ENCODE measurements around the gene MET.

The MET gene

DNA sequence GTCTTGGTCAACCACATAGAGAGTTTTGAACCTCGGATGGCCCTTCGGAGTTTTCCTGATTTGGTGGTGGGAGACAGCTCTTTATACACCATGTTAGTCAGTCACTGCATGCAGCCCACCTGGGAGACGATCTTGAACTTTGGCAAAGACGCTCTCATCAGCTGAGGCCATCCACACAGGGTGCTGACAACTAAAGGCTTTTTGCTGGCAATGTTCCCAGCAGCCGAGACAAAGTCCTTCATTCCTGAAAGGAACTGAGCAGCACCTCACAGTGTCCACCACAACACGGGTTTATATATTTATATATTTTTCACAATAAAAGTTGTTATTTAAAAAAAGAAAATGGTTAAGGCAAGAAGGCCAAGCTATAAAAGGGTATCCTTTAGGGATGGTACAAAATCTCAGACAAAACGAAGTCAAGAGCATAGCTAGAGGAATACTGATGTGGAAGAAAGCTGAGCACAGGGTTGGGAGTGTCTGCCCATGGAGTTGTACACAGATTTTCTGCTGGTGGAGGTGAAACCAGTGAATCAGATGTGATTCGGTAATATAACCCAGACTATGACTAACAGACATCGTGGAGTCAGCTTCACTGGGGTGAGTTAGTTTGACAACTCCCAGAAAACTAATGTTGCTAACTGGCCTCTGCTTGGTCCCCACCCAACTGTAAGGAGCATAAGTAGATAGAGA is 163.0 kb downstream of the MET start:
- no peak for DNase-seq (ENCODE audit: low spot score in 2 of 2)
- ATAC-seq (ENCODE audit: low read depth): no peak
- peaks cover 2% of the 10 kb centered on the region for H3K27me3 Mint-ChIP-seq

DNA sequence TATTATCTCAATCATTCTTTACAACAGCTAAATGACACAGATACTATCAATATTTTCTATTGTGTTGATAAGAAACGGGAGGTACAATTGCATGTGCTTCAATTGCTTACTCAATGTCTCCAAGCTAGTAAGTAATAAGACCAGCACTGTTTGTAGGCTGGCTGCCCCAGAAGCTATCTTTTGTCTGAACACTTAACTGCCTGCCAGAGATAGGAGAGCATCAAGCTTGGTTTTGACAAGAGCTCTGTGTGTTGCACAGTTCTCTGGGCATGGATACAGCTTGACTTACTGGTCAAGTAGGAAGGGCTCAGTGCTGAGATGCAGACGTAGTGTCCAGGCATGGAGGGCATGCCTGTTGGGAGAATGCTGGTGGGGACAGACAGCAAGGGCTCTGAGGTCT is 164.1 kb downstream of the MET start:
- ATAC-seq (ENCODE audit: low read depth) (no peak), DNase-seq (ENCODE audit: low spot score in 2 of 2) (no peak)
- H3K9me3 Mint-ChIP-seq: no peaks in the 10 kb centered on the region
- no peaks in the 10 kb centered on the region for H3K4me1 Mint-ChIP-seq
- no peak overlapping the region for H3K4me3 Mint-ChIP-seq
- peaks cover 2% of the 10 kb centered on the region for H3K27me3 Mint-ChIP-seq
- H3K36me3 Mint-ChIP-seq: no peaks in the 10 kb centered on the region
- H3K27ac Mint-ChIP-seq: no peak overlapping the region

More for the DNA sequence above, 163.0 kb downstream of the MET start:
- Mint-ChIP-seq H3K4me1 (no peaks in the 10 kb centered on the region), H3K27ac (no peak overlapping the region), H3K9me3 (no peaks in the 10 kb centered on the region), H3K36me3 (no peaks in the 10 kb centered on the region), H3K4me3 (no peak overlapping the region)

DNA sequence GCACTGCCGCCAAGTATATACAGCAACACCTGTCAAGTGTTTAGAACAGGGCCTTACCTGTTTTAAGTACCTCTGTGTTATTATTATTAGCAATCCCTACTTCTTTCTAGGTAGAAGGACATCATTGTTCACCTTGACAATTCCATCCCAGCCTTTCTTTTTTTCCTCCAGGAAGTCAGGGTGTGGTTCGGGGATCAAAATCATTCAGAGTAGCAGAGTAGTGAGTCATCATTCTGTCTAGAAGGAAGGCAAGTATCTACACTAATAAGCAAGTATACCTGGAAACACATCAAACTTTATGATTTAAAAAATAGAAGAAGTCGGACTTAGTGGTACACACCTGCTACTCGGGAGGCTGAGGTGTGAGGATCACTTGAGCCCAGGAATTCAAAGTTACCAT is 164.9 kb downstream of the MET start:
- H3K9me3 Mint-ChIP-seq: no peaks in the 10 kb centered on the region
- H3K27me3 Mint-ChIP-seq: peaks cover 2% of the 10 kb centered on the region
- ATAC-seq (ENCODE audit: low read depth): no peak
- H3K36me3 Mint-ChIP-seq: no peaks in the 10 kb centered on the region
- no peak overlapping the region for H3K27ac Mint-ChIP-seq
- H3K4me1 Mint-ChIP-seq: no peaks in the 10 kb centered on the region
- DNase-seq (ENCODE audit: low spot score in 2 of 2): no peak
- H3K4me3 Mint-ChIP-seq: no peak overlapping the region

DNA sequence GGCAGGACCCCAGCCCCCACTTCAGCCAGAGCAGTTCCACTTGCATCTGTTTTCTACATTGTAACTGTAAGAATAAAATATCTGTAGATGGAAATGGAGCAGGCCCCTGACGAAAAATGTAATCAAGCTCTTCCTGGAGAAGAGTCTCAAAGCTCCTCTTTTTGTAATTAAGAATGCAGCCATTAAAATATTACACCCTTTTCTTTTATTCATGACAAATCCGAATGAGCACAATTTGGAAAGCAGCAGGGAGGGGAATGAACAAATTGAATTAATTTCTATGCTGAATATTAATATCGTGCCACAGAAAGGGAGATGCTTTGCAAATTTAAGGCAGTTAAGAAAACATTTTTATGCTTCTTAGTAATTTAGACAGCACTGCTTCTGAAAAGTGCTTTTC is 165.6 kb downstream of the MET start:
- Mint-ChIP-seq H3K4me3 (no peak overlapping the region), H3K36me3 (no peaks in the 10 kb centered on the region), H3K9me3 (no peaks in the 10 kb centered on the region), H3K27me3 (peaks cover 2% of the 10 kb centered on the region), H3K4me1 (peaks cover 7% of the 10 kb centered on the region), H3K27ac (no peak overlapping the region)
- DNase-seq (ENCODE audit: low spot score in 2 of 2) (no peak), ATAC-seq (ENCODE audit: low read depth) (no peak)

DNA sequence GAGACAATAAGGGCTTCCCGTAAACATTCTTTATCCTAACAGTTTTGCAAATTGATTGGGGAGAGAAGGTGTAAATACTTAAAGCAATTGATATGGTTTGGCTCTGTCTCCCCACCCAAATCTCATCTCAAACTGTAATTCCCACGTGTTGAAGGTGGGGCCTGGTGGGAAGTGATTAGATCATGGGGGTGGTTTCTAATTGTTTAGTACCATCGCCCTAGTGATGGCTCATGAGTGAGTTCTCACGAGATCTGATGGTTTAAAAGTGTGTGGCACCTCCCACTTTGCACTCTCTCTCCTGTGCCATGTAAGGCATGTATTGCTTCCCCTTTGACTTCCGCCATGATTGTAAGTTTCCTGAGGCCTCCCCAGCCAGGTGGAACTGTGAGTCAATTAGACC is 168.3 kb downstream of the MET start:
- ATAC-seq (ENCODE audit: low read depth) (no peak), DNase-seq (ENCODE audit: low spot score in 2 of 2) (no peak)
- no peak overlapping the region for H3K27ac Mint-ChIP-seq
- H3K9me3 Mint-ChIP-seq: no peaks in the 10 kb centered on the region
- H3K4me3 Mint-ChIP-seq: no peak overlapping the region
- peaks cover 13% of the 10 kb centered on the region for H3K4me1 Mint-ChIP-seq
- no peaks in the 10 kb centered on the region for H3K36me3 Mint-ChIP-seq
- no peaks in the 10 kb centered on the region for H3K27me3 Mint-ChIP-seq

DNA sequence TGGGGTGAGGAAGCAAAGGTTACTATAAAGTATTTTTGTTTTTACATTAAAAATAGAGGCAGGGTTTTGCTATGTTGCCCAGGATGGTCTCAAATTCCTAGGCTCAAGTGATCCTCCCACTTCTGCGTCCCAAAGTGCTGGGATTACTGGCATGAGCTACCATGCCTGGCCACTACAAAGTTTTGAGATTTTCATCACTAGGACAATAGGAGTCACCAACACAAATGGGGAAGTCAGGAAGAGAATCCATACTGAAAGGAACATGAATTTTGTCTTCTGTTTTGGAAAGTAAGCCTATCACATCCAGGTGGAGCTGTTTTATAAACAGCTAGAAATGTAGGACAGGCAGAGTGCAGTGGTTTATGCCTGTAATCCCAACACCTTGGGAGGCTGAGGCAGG is 170.4 kb downstream of the MET start:
- Mint-ChIP-seq H3K9me3 (no peaks in the 10 kb centered on the region), H3K27ac (no peak overlapping the region), H3K4me1 (peaks cover 13% of the 10 kb centered on the region), H3K4me3 (peak overlapping the region; percentile 33), H3K27me3 (no peaks in the 10 kb centered on the region), H3K36me3 (no peaks in the 10 kb centered on the region)
- ATAC-seq (ENCODE audit: low read depth): no peak
- DNase-seq (ENCODE audit: low spot score in 2 of 2): no peak

DNA sequence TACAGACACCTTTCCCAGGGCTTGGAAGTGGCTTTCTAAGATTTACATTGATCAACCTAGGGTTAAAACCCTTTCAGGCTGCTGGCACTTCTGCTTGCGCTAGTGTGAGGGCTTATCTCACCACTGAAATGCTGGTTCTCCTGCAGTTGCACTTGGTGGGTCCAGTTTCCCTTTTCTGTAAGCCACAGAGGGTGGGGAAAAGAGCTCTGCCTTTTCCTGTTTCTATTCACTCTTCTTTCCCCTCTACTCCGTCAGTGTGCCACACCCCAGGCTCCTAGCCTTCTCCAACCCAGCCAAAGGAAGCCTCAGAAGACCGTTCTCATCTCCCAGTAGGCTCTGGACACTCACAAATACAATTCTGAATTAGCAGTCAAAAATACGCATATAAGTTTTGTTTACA is 171.4 kb downstream of the MET start:
- peak; percentile 86 for ATAC-seq (ENCODE audit: low read depth)
- Mint-ChIP-seq H3K4me1 (peaks cover 13% of the 10 kb centered on the region), H3K27me3 (no peaks in the 10 kb centered on the region), H3K4me3 (peak overlapping the region; percentile 73), H3K27ac (peak overlapping the region; percentile 7), H3K36me3 (no peaks in the 10 kb centered on the region), H3K9me3 (no peaks in the 10 kb centered on the region)
- DNase-seq (ENCODE audit: low spot score in 2 of 2): no peak

Data from memory B cell (primary cell).